GM12875 (cell line): ENCODE measurements around the gene RPL34.
"Not testable (repeated sequence)": the region's sequence is repeated elsewhere in the genome, so short reads cannot be mapped to it uniquely, and the experiment has no call there.

Source experiments
- H3K4me3 ChIP-seq: one replicate; pipeline ENCODE4 v1.5.1; 2011; ENCODE audit warnings: low read depth, low read length, control low read depth
- CTCF ChIP-seq: IDR thresholded peaks from 2 replicates; pipeline ENCODE4 v1.5.1; 2011; ENCODE audit warnings: low read depth, mild to moderate bottlenecking, control low read depth, inconsistent platforms, low read length, moderate library complexity, borderline replicate concordance; ENCODE audit not compliant: insufficient read depth

RPL34 gene

GRCh38 chr4:108590776-108591175 is 29.6 kb upstream of the RPL34 start:
- H3K4me3 ChIP-seq = no peak overlapping the region
- no peak for TF ChIP-seq CTCF

GRCh38 chr4:108592674-108592986 is 27.7 kb upstream of the RPL34 start:
- TF ChIP-seq CTCF = no peak
- no peak overlapping the region for H3K4me3 ChIP-seq

GRCh38 chr4:108594296-108594695 is 26.1 kb upstream of the RPL34 start:
- not testable (repeated sequence) for H3K4me3 ChIP-seq

GRCh38 chr4:108596344-108596743 is 24.0 kb upstream of the RPL34 start:
- H3K4me3 ChIP-seq = no peak overlapping the region
- no peak for TF ChIP-seq CTCF

- no peak for TF ChIP-seq CTCF
- H3K4me3 ChIP-seq = no peak overlapping the region
Measured at GRCh38 chr4:108601106-108601505, 19.3 kb upstream of the RPL34 start.

- no peak overlapping the region for H3K4me3 ChIP-seq
- no peak for TF ChIP-seq CTCF
Measured at GRCh38 chr4:108601532-108601931, 18.8 kb upstream of the RPL34 start.

- no peak overlapping the region for H3K4me3 ChIP-seq
- TF ChIP-seq CTCF = no peak
Measured at GRCh38 chr4:108602163-108602562, 18.2 kb upstream of the RPL34 start.
